CD4-positive, alpha-beta T cell treated with Interleukin-6 for 4 hours (primary cell): Measurements from ENCODE around the gene RPH3AL.
"Not testable (repeated sequence)": the region's sequence is repeated elsewhere in the genome, so short reads cannot be mapped to it uniquely, and the experiment has no call there.

Source experiments
- DNase-seq: peaks from one replicate; pipeline ENCODE4 v3.0.0-alpha.2; 2020; ENCODE audit warnings: mixed read lengths

RPH3AL gene

GRCh38 chr17:335691-336090 is 16.9 kb downstream of the RPH3AL start:
- peak; percentile 13 for DNase-seq

DNA sequence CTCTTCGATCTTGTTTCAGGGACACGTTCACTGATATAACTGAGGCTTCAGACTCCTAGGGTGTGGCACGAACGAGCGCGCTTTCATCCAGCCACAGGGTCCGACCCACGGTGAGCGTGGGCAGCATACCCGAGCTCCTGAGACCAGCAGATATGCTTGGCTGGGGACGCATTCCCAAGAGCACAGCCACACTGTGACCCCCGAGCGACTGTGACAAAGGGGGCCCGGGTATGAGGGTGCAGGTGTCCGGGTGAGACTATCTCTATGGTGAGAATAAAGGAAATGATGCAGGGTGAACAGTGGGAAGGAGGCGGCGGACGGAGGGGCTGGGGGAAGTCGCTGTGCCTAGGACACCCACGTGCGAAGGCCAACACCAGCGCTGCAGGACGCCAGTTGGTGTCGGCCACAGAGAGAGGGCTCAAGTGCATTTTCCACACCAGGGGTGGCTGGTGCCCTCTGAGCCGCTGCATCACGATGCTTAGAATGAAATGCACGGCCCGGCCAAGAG is 17.6 kb downstream of the RPH3AL start:
- DNase-seq = peak; percentile 6

DNA sequence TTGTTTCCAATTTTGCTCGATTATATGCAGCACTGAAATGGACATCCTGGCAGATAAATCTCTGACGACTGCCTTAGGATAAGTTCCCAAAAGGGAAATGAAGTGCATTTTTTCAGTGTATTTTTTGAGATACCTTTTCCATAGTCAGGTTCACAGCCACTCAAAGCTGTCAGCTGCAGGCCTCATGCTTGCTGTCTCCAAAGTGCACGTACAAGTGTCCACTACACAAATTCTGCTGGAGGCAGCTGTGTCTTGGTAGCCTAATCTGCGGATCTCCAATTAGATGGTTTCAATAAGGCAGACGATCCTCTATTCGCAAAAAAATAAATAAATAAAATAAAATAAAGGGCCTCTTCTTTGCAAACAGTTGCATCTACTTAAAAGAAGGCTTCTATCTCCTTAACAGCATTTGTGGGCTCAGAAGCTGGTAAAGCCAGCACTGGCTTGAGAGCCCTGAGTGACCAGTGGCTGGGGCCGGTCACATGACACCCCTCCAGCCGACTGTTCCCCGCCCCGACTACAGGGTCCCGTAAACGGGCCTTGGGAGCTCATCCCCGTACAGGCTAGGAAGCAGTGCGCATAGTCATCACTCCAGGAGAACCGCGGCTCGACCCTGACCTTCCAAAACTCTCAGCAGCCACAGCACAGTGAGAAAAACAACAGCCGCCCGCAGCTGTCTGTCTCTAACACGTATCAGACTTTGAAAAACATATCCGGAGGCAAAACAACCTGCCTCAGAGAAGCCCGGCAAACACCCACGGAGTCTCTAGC is 18.8 kb downstream of the RPH3AL start:
- peak; percentile 55 for DNase-seq

GRCh38 chr17:332558-333322 is 19.9 kb downstream of the RPH3AL start:
- no peak for DNase-seq

- no peak for DNase-seq
Measured at GRCh38 chr17:332023-332422, 20.6 kb downstream of the RPH3AL start.

DNA sequence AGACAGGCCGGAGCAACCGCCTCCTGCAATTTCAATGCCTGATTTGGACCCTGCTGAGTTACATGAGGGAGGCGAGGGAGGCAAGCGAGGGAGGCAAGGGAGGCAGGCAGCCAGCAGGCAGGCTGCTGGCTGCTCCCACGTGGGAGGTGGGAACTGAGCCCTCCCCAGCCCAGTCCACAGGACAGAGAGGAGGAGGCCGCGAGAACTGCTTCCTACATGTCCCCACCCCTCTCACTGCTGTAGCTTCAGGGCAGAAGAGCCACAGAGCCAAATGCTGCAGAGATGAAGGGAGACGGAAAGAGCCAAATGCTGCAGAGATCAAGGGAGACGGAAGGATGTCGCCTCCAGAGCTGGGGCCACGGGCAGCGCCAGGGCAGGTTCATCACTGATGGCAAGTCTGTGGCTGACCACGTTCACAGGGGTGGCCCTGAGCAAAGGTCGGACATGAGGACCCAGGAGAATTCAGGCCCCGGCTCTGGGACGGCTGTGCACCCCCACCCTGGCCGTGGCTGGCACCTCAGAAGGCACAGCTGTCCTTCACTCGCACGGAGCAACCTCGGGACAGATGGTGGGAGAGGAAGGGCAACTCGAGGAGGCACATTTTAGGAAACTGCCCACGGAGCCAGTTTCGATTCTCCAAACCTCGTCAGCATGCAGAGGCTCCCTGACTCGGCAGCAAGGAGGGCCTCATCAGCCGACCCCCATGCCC is 21.5 kb downstream of the RPH3AL start:
- peak; percentile 58 for DNase-seq

GRCh38 chr17:329784-330420 is 22.7 kb downstream of the RPH3AL start:
- no peak for DNase-seq

GRCh38 chr17:327971-328370 is 24.6 kb downstream of the RPH3AL start:
- DNase-seq = no peak

DNA sequence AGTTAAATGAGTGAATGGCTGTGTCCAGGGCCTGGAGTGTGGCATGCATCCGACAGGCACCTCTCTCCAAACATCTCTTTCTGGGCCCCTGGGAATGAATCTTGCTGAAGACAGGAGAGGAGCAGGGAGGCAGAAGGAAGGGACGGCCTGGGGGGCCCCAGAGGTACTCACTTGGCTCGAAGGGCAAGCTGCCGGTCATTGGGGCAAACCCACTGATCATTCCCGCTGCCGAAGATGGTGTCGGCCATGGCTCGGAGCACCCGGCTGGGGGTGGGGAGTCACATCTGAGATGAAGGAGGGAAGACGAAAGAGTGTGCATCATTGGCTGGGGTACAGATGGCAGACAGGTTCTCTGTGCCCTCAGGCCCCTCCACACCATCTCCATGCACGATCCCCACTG is 25.3 kb downstream of the RPH3AL start:
- no peak for DNase-seq

DNA sequence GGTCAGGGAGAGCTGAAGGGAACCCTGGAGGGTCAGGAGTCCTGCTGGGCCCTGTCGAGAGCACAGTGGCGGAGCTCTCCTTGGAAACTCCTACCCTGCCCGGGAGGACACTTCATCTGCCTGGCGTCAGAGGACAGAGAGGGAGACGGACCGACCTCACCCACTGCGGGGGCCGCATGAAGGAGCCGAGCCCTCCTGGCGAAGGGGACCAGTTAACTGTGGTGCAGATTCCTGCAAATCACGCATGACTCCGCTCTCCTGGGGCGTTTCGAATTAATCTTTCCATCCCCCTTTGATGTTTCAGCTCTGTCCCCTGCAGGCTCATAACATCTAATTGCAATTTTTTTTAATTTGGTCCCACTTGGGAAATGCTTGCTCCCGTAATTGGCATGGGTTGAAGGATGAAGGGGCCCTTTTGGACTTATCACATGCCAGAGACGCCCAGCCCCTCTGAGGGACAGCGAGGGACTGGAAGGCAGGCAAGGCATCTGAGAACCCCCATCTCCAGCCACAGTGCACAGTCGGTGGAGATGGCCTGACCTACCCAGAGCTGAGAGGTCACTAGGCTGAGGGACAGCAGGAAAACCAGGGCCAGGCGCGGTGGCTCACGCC is 26.5 kb downstream of the RPH3AL start:
- no peak for DNase-seq

- no peak for DNase-seq
Measured at GRCh38 chr17:325270-326009, 27.2 kb downstream of the RPH3AL start.

DNA sequence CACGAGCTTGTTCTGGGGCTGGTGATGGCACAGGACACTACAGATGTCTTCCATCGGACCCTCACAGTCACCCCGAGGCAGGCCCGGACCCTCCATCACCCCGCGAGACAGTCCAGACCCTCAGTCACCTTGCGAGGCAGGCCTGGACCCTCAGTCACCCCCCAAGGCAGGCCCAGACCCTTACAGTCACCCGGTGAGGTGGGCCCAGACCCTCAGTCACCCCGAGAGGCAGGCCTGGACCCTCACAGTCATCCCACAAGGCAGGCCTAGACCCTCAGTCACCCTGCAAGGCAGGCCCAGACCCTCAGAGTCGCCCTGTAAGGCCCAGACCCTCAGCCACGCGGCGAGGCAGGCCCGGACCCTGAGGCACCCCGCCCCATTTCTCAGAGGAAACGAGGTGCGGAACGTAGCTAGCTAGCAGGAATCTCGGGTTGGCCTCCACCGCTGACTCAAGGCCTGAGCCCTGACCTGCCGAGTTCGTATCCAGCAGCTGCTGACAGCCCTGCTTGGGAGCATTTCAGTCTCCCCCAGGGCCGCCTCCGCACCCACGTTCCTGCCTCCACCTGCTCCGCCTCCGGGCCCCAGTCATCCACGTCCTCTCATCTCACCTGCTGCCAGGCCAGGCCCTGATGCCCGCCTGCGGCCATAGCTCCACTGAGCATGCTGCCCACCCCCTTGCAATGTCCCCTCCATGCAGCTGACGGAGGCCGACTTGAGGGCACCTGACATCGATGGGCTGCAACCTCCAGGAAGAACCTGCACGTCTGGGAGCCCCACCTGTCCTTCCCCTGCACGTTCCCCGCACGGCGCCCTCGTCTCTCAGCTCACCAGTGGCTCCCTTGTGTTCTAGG is 28.7 kb downstream of the RPH3AL start:
- no peak for DNase-seq

- no peak for DNase-seq
Measured at GRCh38 chr17:323181-323580, 29.4 kb downstream of the RPH3AL start.

- no peak for DNase-seq
Measured at GRCh38 chr17:322006-322780, 30.4 kb downstream of the RPH3AL start.

GRCh38 chr17:321386-321941 is 31.1 kb downstream of the RPH3AL start:
- DNase-seq = no peak

DNA sequence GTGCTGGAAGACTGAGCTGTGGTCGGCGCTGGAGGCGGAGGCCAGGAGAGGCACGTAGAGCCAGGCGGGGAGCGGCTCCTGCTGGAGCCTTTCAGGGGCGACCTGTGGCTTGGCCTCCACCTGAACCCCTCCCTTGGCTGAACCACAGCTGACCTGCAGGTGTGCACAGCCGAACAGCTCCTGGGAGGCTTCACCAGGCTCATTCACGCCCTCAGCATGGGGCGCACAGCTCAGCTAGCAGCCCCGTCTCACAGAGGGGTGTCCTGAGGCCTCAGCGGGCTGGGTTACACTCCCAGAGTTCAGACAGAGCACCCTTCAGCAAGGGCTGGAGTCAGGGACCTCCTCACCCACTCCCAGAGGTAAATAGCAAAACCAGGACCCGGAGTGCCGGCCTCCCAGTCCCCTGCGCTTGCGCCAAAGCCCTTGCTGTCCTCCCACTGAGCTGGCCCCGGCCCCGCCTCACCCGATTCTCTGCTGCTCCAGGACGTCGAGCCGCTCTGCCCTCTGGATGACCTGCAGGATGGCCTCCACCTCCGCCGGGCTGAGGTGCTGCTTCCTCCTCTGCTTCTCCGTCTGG is 31.7 kb downstream of the RPH3AL start:
- DNase-seq = no peak

DNA sequence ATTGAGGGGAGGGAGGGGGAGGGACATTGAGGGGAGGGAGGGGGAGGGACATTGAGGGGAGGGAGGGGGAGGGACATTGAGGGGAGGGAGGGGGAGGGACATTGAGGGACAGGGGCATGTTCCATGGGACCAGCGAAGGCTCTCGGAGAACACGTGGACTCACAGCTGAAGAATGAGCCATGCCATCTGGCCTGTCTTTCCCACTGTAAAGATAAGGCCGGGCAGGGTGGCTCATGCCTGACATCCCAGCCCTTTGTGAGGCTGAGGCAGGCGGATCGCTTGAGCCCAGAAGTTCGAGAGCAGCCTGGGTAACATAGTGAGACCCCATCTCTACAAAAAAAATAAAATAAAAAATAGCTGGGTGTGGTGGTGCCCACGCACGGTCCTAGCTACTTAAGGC is 32.5 kb downstream of the RPH3AL start:
- no peak for DNase-seq

DNA sequence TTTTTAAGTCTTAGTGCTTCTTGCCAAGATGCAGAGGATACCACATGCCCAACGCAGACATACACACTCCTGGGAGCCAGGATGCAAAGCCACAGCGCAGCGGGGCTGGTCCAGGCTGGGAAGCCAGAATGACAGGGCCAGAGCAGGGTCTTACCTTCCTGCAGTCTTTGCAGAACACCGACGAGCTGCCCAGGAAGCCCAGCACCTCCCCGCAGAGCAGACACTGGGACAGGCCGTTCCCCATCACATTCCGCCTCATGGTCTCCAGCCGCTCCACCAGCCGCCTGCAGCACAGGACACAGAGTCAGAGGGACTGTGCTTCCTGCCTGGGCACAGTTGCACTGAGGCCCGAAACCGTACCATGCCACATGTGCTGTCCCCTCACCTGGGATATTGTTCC is 33.3 kb downstream of the RPH3AL start:
- DNase-seq = no peak

GRCh38 chr17:317070-317469 is 35.5 kb downstream of the RPH3AL start:
- not testable (repeated sequence) for DNase-seq
